GM23338 (cell line): ENCODE measurements around the gene GPC6. TPM values are rescaled to one million over a fixed set of nuclear protein-coding genes. Genes with fewer than 3 reads are reported as not detected.

ENCODE experiments used
- ATAC-seq: fragments of 200-7000 bp; cut with Tn5 transposase; 3 replicates; pipeline ENCODE4 v1.9.1; 2020
- DNase-seq: peaks from one replicate; pipeline ENCODE4 v3.0.0-alpha.2; 2015; ENCODE audit warnings: low spot score
- H2AFZ ChIP-seq: fragments of 200-600 bp; sonication (generic); 2 replicates; pipeline ENCODE4 v1.8.0; 2016; ENCODE audit warnings: antibody characterized with exemption, mild to moderate bottlenecking, moderate library complexity
- H3F3A ChIP-seq: fragments of 200-600 bp; sonication (generic); replicated peaks from 2 replicates; pipeline ENCODE4 v1.8.0; 2017; ENCODE audit warnings: antibody characterized with exemption, mixed run types, low read depth
- H3K27ac ChIP-seq: fragments of 200-600 bp; sonication (generic); 2 replicates; pipeline ENCODE4 v1.6.1; 2016; ENCODE audit warnings: low read depth
- H3K27me3 ChIP-seq: fragments of 200-600 bp; sonication (generic); 2 replicates; pipeline ENCODE4 v1.8.0; 2016; ENCODE audit warnings: mild to moderate bottlenecking, mixed run types, moderate library complexity; ENCODE audit not compliant: insufficient read depth
- H3K36me3 ChIP-seq: fragments of 200-600 bp; sonication (generic); 2 replicates; pipeline ENCODE4 v1.8.0; 2016; ENCODE audit warnings: mild to moderate bottlenecking; ENCODE audit not compliant: insufficient read depth
- H3K4me1 ChIP-seq: fragments of 200-600 bp; sonication (generic); 2 replicates; pipeline ENCODE4 v1.8.0; 2016; ENCODE audit warnings: mild to moderate bottlenecking, moderate library complexity; ENCODE audit not compliant: insufficient read depth
- H3K4me2 ChIP-seq: fragments of 200-600 bp; sonication (generic); 2 replicates; pipeline ENCODE4 v1.7.1; 2017; ENCODE audit warnings: mixed run types
- H3K4me3 ChIP-seq: fragments of 200-600 bp; sonication (generic); 2 replicates; pipeline ENCODE4 v1.6.1; 2016; ENCODE audit warnings: mixed run types
- H3K79me2 ChIP-seq: fragments of 200-600 bp; sonication (generic); replicated peaks from 2 replicates; pipeline ENCODE4 v1.8.0; 2017; ENCODE audit warnings: mild to moderate bottlenecking; ENCODE audit not compliant: insufficient read depth
- H3K9me2 ChIP-seq: fragments of 200-600 bp; sonication (generic); 2 replicates; pipeline ENCODE4 v1.8.0; 2017; ENCODE audit not compliant: insufficient read depth
- H4K20me1 ChIP-seq: fragments of 200-600 bp; sonication (generic); replicated peaks from 2 replicates; pipeline ENCODE4 v1.8.0; 2017; ENCODE audit warnings: mild to moderate bottlenecking; ENCODE audit not compliant: insufficient read depth
- H3K27ac Mint-ChIP-seq: 2 replicates; pipeline ENCODE4 v1.8.0; 2020; ENCODE audit warnings: inconsistent platforms, mild to moderate bottlenecking, moderate library complexity, mixed read lengths
- H3K27me3 Mint-ChIP-seq: 3 replicates; pipeline ENCODE4 v1.8.0; 2022; ENCODE audit warnings: low read depth, mild to moderate bottlenecking, moderate library complexity, mixed read lengths, inconsistent platforms; ENCODE audit not compliant: insufficient read depth, poor library complexity
- H3K36me3 Mint-ChIP-seq: 3 replicates; pipeline ENCODE4 v1.8.0; 2021; ENCODE audit warnings: low read depth, mild to moderate bottlenecking, inconsistent platforms, moderate library complexity, mixed read lengths
- H3K4me1 Mint-ChIP-seq: 3 replicates; pipeline ENCODE4 v1.8.0; 2020; ENCODE audit warnings: mild to moderate bottlenecking, inconsistent platforms, mixed read lengths
- H3K4me3 Mint-ChIP-seq: 3 replicates; pipeline ENCODE4 v1.8.0; 2021; ENCODE audit warnings: moderate library complexity, mild to moderate bottlenecking, inconsistent platforms, mixed read lengths
- H3K9me3 Mint-ChIP-seq: 3 replicates; pipeline ENCODE4 v1.8.0; 2020; ENCODE audit warnings: moderate library complexity, mild to moderate bottlenecking, inconsistent platforms, mixed read lengths
- CREB1 ChIP-seq: fragments of 250-450 bp; sonication (Bioruptor Pico); IDR thresholded peaks from 2 replicates; pipeline ENCODE4 v1.5.0; 2020; ENCODE audit warnings: low read depth, mild to moderate bottlenecking, moderate library complexity
- EZH2phosphoT487 ChIP-seq: fragments of 200-600 bp; sonication (generic); IDR thresholded peaks from one replicate; pipeline ENCODE4 v1.8.1; 2018; ENCODE audit warnings: antibody characterized with exemption; ENCODE audit not compliant: unreplicated experiment
- JUNB ChIP-seq: IDR thresholded peaks from one replicate; pipeline ENCODE4 v1.6.1; 2016; ENCODE audit warnings: antibody characterized with exemption; ENCODE audit not compliant: unreplicated experiment
- NANOG ChIP-seq: IDR thresholded peaks from 2 replicates; pipeline ENCODE4 v1.6.1; 2016; ENCODE audit warnings: antibody characterized with exemption, borderline replicate concordance
- POLR2AphosphoS5 ChIP-seq: IDR thresholded peaks from 2 replicates; pipeline ENCODE4 v1.6.1; 2016; ENCODE audit warnings: antibody characterized with exemption, low read depth
- STAT1 ChIP-seq: IDR thresholded peaks from one replicate; pipeline ENCODE4 v1.6.1; 2016; ENCODE audit warnings: antibody characterized with exemption; ENCODE audit not compliant: unreplicated experiment
- ZNF331 ChIP-seq: fragments of 250-450 bp; sonication (Bioruptor Pico); IDR thresholded peaks from 2 replicates; pipeline ENCODE4 v1.5.0; 2020; ENCODE audit warnings: low read depth, mild to moderate bottlenecking, moderate library complexity
- polyA plus RNA-seq: library from polyadenylated mRNA; unstranded; fragments of >200 nt; fragmentation: Nextera tagmentation; extraction: Ambion mirVana; gene quantifications from 2 replicates; pipeline ENCODE4 v1.2.1, GENCODE V29; 2016
- total RNA-seq: library from RNA; depleted of rRNA; stranded (reverse); fragments of >200 nt; shearing (Covaris generic); gene quantifications from 2 replicates; pipeline ENCODE4 v1.2.3, GENCODE V29; 2014
- TF ChIP-seq, protein P1 (sequence below): fragments of 250-450 bp; sonication (Bioruptor Pico); IDR thresholded peaks from 2 replicates; pipeline ENCODE4 v1.5.0; 2020; ENCODE audit warnings: mild to moderate bottlenecking, moderate library complexity
- TF ChIP-seq, protein P2 (sequence below), 2 experiments: fragments of 200-600 bp in 1 of 2; sonication (generic) in 1 of 2; conservative IDR thresholded peaks; 2 replicates each; pipeline versions ENCODE4 v1.5.1 to v1.6.1; 2016 to 2017; ENCODE audit warnings: antibody characterized with exemption in 2 of 2, low read depth in 2 of 2, mild to moderate bottlenecking in 2 of 2, moderate library complexity in 1 of 2

Gene GPC6
- total and polyA plus RNA-seq, 2 experiments from 2014 or later: 6.4 to 28.6 TPM

DNA sequence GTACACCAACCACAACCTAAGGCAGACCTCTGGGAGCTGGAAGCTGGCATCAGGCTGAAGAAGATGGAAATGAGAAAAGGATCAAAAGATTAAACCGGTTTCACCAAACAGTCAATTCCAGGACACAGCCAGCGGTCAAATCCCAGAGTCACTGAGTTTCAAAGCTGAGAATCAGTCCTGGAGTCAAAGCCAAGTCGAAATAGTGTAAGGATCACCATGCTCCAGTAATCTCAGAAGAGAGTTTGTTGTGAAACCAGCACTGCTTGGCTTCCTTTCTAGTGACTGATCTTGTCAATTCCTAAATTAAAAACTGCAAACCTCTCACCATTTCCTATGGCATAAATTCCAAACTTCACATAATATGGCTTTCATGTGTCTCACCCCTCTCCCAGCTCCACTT is 198.8 kb downstream of the GPC6 start (continued):
- TF ChIP-seq, protein P1, sequence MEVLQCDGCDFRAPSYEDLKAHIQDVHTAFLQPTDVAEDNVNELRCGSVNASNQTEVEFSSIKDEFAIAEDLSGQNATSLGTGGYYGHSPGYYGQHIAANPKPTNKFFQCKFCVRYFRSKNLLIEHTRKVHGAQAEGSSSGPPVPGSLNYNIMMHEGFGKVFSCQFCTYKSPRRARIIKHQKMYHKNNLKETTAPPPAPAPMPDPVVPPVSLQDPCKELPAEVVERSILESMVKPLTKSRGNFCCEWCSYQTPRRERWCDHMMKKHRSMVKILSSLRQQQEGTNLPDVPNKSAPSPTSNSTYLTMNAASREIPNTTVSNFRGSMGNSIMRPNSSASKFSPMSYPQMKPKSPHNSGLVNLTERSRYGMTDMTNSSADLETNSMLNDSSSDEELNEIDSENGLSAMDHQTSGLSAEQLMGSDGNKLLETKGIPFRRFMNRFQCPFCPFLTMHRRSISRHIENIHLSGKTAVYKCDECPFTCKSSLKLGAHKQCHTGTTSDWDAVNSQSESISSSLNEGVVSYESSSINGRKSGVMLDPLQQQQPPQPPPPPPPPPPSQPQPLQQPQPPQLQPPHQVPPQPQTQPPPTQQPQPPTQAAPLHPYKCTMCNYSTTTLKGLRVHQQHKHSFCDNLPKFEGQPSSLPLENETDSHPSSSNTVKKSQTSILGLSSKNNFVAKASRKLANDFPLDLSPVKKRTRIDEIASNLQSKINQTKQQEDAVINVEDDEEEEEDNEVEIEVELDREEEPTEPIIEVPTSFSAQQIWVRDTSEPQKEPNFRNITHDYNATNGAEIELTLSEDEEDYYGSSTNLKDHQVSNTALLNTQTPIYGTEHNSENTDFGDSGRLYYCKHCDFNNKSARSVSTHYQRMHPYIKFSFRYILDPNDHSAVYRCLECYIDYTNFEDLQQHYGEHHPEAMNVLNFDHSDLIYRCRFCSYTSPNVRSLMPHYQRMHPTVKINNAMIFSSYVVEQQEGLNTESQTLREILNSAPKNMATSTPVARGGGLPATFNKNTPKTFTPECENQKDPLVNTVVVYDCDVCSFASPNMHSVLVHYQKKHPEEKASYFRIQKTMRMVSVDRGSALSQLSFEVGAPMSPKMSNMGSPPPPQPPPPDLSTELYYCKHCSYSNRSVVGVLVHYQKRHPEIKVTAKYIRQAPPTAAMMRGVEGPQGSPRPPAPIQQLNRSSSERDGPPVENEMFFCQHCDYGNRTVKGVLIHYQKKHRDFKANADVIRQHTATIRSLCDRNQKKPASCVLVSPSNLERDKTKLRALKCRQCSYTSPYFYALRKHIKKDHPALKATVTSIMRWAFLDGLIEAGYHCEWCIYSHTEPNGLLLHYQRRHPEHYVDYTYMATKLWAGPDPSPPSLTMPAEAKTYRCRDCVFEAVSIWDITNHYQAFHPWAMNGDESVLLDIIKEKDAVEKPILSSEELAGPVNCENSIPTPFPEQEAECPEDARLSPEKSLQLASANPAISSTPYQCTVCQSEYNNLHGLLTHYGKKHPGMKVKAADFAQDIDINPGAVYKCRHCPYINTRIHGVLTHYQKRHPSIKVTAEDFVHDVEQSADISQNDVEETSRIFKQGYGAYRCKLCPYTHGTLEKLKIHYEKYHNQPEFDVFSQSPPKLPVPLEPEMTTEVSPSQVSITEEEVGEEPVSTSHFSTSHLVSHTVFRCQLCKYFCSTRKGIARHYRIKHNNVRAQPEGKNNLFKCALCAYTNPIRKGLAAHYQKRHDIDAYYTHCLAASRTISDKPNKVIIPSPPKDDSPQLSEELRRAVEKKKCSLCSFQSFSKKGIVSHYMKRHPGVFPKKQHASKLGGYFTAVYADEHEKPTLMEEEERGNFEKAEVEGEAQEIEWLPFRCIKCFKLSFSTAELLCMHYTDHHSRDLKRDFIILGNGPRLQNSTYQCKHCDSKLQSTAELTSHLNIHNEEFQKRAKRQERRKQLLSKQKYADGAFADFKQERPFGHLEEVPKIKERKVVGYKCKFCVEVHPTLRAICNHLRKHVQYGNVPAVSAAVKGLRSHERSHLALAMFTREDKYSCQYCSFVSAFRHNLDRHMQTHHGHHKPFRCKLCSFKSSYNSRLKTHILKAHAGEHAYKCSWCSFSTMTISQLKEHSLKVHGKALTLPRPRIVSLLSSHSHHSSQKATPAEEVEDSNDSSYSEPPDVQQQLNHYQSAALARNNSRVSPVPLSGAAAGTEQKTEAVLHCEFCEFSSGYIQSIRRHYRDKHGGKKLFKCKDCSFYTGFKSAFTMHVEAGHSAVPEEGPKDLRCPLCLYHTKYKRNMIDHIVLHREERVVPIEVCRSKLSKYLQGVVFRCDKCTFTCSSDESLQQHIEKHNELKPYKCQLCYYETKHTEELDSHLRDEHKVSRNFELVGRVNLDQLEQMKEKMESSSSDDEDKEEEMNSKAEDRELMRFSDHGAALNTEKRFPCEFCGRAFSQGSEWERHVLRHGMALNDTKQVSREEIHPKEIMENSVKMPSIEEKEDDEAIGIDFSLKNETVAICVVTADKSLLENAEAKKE: no peak
- TF ChIP-seq EZH2phosphoT487 (no peak), POLR2AphosphoS5 (no peak)

DNA sequence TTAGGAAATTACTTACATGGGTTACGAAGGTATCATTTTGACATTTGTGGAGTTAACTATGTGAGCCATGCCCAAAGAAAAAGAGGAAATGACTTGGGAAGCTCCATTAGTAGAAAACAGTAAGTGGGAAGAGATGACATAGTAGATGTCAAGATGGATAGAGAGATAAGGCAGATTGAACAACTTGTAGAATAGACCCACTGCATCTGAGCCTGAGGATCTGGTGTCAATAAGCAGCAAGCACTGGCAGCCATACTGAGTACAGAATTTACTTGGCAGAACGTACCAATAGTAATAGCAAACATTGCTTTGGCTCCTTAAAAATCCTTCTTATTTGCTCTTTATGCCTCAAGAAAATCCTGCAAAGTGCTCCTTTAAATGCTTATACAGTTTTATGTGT is 203.8 kb downstream of the GPC6 start:
- Histone ChIP-seq H4K20me1 (no peaks in the 10 kb centered on the region), H3K27ac (no peak overlapping the region), H3K4me1 (no peaks in the 10 kb centered on the region; the same call in 1 of the 2 replicates), H3F3A (no peaks in the 10 kb centered on the region), H3K9me2 (no peaks in the 10 kb centered on the region), H3K79me2 (no peaks in the 10 kb centered on the region; the same call in 1 of the 2 replicates), H3K27me3 (no peaks in the 10 kb centered on the region), H3K36me3 (no peaks in the 10 kb centered on the region), H2AFZ (no peak overlapping the region), H3K4me2 (no peak overlapping the region), H3K4me3 (no peak overlapping the region)
- Mint-ChIP-seq H3K27ac (no peak overlapping the region), H3K4me3 (no peak overlapping the region), H3K27me3 (no peaks in the 10 kb centered on the region), H3K36me3 (peaks cover 5% of the 10 kb centered on the region; the same call in 1 of the 3 replicates), H3K4me1 (peaks cover 2% of the 10 kb centered on the region; the same call in 2 of the 3 replicates), H3K9me3 (peaks cover 4% of the 10 kb centered on the region; the same call in 2 of the 3 replicates)
- DNase-seq (no peak), ATAC-seq (no peak)
- TF ChIP-seq POLR2AphosphoS5: no peak
- TF ChIP-seq STAT1: no peak
- TF ChIP-seq, protein P2, sequence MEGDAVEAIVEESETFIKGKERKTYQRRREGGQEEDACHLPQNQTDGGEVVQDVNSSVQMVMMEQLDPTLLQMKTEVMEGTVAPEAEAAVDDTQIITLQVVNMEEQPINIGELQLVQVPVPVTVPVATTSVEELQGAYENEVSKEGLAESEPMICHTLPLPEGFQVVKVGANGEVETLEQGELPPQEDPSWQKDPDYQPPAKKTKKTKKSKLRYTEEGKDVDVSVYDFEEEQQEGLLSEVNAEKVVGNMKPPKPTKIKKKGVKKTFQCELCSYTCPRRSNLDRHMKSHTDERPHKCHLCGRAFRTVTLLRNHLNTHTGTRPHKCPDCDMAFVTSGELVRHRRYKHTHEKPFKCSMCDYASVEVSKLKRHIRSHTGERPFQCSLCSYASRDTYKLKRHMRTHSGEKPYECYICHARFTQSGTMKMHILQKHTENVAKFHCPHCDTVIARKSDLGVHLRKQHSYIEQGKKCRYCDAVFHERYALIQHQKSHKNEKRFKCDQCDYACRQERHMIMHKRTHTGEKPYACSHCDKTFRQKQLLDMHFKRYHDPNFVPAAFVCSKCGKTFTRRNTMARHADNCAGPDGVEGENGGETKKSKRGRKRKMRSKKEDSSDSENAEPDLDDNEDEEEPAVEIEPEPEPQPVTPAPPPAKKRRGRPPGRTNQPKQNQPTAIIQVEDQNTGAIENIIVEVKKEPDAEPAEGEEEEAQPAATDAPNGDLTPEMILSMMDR (conservative IDR thresholded peaks at IDR 0.05; ENCODE audit: low read depth in 2 of 2): no peak
- no peak for TF ChIP-seq ZNF331
- no peak for TF ChIP-seq NANOG
- no peak for TF ChIP-seq CREB1 (CRISPR knock-in tag)
- TF ChIP-seq EZH2phosphoT487: no peak
- no peak for TF ChIP-seq JUNB
